Sigmoid colon (tissue), 7 donors: ENCODE results near the gene PGF. TPM values are rescaled to one million over a fixed set of nuclear protein-coding genes. Genes with fewer than 3 reads are reported as not detected.
"Not testable (repeated sequence)": the region's sequence is repeated elsewhere in the genome, so short reads cannot be mapped to it uniquely, and the experiment has no call there.

Experiments
- DNase-seq: peaks from one replicate; pipeline ENCODE4 v3.0.0-alpha.2; 2019
- H3K27ac ChIP-seq, 4 donors: fragments of 200-600 bp; sonication (generic); one replicate each; pipeline ENCODE4 v1.5.1; 2016 to 2019; ENCODE audit warnings: mild to moderate bottlenecking in 1 of 4
- H3K27me3 ChIP-seq, 3 donors: fragments of 200-600 bp; sonication (generic); one replicate each; pipeline ENCODE4 v1.5.1; 2019; ENCODE audit warnings: mild to moderate bottlenecking in 1 of 3
- H3K36me3 ChIP-seq, 4 donors: fragments of 200-600 bp; sonication (generic); one replicate each; pipeline ENCODE4 v1.5.1; 2016 to 2019
- H3K4me1 ChIP-seq, 4 donors: fragments of 200-600 bp; sonication (generic); one replicate each; pipeline ENCODE4 v1.5.1; 2017 to 2019
- H3K4me3 ChIP-seq, 4 donors: fragments of 200-600 bp; sonication (generic); one replicate each; pipeline ENCODE4 v1.5.1; 2017 to 2019; ENCODE audit warnings: mild to moderate bottlenecking in 2 of 4, moderate library complexity in 1 of 4
- H3K9me3 ChIP-seq, 4 donors: fragments of 200-600 bp in 3 of 4; sonication (generic) in 3 of 4; one replicate each; pipeline versions ENCODE4 v1.5.1 to v1.6.1; 2013 to 2019
- EP300 ChIP-seq, 4 donors: sonication (generic); formaldehyde crosslinking; IDR thresholded peaks; one replicate each; pipeline ENCODE4 v1.6.1; 2017; ENCODE audit warnings: antibody characterized with exemption in 4 of 4
- POLR2A ChIP-seq, 2 donors: fragments of 450-650 bp; IDR thresholded peaks; one replicate each; pipeline ENCODE4 v1.6.1; 2016; ENCODE audit warnings: antibody characterized with exemption in 2 of 2, mild to moderate bottlenecking in 2 of 2, moderate library complexity in 2 of 2
- POLR2AphosphoS5 ChIP-seq, 4 donors: sonication (generic); formaldehyde crosslinking; IDR thresholded peaks; one replicate each; pipeline ENCODE4 v1.6.1; 2017; ENCODE audit warnings: antibody characterized with exemption in 4 of 4
- WGBS, 2 donors: extraction: QIAGEN DNeasy Blood & Tissue Kit; methylation state at CpG; one replicate each; pipeline ENCODE4 v1.1.7; 2013; 5-methylcytosine and 5-hydroxymethylcytosine counted together
- intact Hi-C: fragments of 100-400 bp; cut with DNase I; formaldehyde crosslinking; loops from one replicate; pipeline ENCODE4 v1.15.1; 2023
- polyA plus RNA-seq, 3 donors: library from polyadenylated mRNA; stranded (reverse); fragments of 200-250 nt; gene quantifications; one replicate each; pipeline ENCODE4 v1.2.3, GENCODE V29; 2013
- total RNA-seq, 4 donors: library from RNA; depleted of rRNA; stranded (reverse); fragments of >200 nt; gene quantifications; one replicate each; pipeline ENCODE4 v1.1.0, GENCODE V29; 2016
- TF ChIP-seq, protein P1 (sequence below), 4 experiments: fragments of 450-650 bp in 3 of 4; fragments of 200-600 bp in 1 of 4; IDR thresholded peaks; one replicate each; pipeline ENCODE4 v1.5.1; 2016 to 2019; ENCODE audit warnings: antibody characterized with exemption in 4 of 4, mild to moderate bottlenecking in 3 of 4, moderate library complexity in 2 of 4
- donor health status: healthy with polysubstance abuse.
- donor health status: Bipolar disorder and iron deficiency.
- donor health status: healthy.

PGF gene
- total and polyA plus RNA-seq, 7 donors = 1.2 to 15.6 (median 6.3) TPM

DNA sequence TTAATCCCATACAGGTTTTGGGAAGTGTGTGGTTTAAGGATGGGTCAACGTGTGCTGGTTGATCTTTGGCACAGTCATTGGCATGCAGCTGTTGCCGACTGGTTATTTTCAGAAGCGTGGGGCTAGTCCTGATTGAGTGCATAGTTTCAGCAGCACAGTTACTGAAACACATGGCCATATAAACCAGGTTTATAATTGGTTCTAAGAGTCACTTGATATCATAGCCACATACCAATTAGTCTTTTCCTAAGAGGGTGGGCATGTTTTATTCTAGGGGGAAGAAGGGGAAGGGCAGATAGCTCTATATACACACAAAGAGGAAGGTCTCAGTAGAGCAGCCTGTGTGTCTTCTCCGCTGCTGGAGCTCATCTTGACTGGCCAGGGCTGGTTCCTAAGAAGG, 21.4 kb downstream of the PGF start:
- Histone ChIP-seq H3K9me3 (no peaks in the 10 kb centered on the region), H3K27me3 (peaks cover 0 to 4% (median 0%) of the 10 kb centered on the region in 3 donors), H3K4me1 (peaks cover 0 to 11% (median 1%) of the 10 kb centered on the region in 4 donors), H3K27ac (no peak overlapping the region), H3K36me3 (no peaks in the 10 kb centered on the region), H3K4me3 (no peak overlapping the region)
- WGBS, 2 donors = 32 to 45% methylated on average over 4 of the region's 4 CpGs
- intact Hi-C loops = no loop called here
- TF ChIP-seq POLR2AphosphoS5 (IDR thresholded peaks at IDR 0.05) (no peak), EP300 (IDR thresholded peaks at IDR 0.05) (no peak), POLR2A (IDR thresholded peaks at IDR 0.05) (no peak)
- DNase-seq = no peak

DNA sequence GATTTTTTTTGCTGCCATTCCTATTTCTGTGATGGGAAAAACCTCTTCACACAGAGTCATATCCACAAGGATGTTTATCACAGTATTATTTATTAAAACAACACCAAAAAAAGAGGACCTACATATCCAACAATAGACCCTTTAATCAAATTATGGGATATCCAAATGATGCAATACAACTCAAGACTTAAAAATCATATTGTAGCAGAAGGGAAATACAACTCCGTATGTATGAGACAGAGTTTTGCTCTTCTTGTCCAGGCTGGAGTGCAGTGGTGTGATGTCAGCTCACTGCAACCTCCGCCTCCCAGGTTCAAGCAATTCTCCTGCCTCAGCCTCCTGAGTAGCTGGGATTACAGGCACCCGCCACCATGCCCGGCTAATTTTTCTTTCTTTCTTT, 22.5 kb downstream of the PGF start:
- H3K4me3 ChIP-seq, H3K36me3 ChIP-seq, H3K27ac ChIP-seq, intact Hi-C loops, H3K4me1 ChIP-seq, DNase-seq, H3K27me3 ChIP-seq, H3K9me3 ChIP-seq: not testable (repeated sequence)
- 73 to 81% methylated on average over 4 of the region's 4 CpGs for WGBS, 2 donors

DNA sequence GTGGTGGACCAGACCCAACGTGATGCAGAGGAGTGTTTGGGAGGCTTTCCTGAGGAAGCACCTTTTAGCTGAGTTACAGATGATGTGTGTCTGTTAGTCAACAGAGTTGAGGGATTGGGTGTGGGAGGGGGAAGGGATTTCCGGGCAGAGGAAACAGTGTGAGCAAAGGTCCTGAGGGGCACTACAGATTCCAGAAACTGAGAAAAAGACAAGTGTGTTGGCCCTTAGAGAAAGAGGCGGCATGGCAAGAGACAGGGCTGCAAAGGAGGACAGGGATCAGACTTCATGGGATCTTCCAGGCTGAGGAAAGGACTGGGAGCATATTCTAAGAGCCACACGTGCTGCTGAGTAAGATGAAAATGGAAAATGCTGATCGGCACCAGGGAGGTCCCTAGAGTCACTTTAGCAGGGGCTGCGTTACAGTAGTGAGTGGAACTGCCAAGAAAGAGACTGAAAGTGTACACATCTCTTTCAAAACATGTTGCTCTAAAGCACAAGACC, 22.9 kb downstream of the PGF start:
- WGBS, 2 donors = 31 to 44% methylated on average over 6 of the region's 6 CpGs
- intact Hi-C loops = no loop called here
- no peak for DNase-seq
- TF ChIP-seq, protein P1, sequence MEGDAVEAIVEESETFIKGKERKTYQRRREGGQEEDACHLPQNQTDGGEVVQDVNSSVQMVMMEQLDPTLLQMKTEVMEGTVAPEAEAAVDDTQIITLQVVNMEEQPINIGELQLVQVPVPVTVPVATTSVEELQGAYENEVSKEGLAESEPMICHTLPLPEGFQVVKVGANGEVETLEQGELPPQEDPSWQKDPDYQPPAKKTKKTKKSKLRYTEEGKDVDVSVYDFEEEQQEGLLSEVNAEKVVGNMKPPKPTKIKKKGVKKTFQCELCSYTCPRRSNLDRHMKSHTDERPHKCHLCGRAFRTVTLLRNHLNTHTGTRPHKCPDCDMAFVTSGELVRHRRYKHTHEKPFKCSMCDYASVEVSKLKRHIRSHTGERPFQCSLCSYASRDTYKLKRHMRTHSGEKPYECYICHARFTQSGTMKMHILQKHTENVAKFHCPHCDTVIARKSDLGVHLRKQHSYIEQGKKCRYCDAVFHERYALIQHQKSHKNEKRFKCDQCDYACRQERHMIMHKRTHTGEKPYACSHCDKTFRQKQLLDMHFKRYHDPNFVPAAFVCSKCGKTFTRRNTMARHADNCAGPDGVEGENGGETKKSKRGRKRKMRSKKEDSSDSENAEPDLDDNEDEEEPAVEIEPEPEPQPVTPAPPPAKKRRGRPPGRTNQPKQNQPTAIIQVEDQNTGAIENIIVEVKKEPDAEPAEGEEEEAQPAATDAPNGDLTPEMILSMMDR (IDR thresholded peaks at IDR 0.05) = no peak
- peak in 1 of 4 donors; percentile 3 for TF ChIP-seq POLR2AphosphoS5 (IDR thresholded peaks at IDR 0.05)
- H3K27me3 ChIP-seq = peaks cover 0 to 4% (median 0%) of the 10 kb centered on the region in 3 donors
- H3K4me3 ChIP-seq = no peak overlapping the region
- peak overlapping the region in 1 of 4 donors; percentile 14 for H3K27ac ChIP-seq
- peaks cover 0 to 9% (median 0%) of the 10 kb centered on the region in 4 donors for H3K4me1 ChIP-seq
- no peaks in the 10 kb centered on the region for H3K9me3 ChIP-seq
- H3K36me3 ChIP-seq = no peaks in the 10 kb centered on the region

DNA sequence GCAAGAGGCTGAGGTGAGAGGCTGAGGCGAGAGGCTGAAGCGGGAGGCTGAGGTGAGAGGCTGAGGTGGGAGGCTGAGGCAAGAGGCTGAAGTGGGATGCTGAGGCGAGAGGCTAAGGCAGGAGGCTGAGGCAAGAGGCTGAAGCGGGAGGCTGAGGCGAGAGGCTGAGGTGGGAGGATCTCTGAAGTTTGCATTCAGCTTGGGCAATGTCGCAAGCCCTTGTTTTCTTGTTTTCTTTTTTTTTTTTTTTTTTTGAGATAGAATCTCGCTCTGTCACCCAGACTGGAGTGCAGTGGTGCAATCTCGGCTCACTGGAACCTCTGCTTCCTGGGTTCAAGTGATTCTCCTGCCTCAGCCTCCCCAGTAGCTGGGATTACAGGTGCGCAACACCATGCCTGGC, 23.7 kb downstream of the PGF start:
- H3K36me3 ChIP-seq, H3K9me3 ChIP-seq, H3K27me3 ChIP-seq, H3K4me1 ChIP-seq, H3K27ac ChIP-seq, DNase-seq, intact Hi-C loops, H3K4me3 ChIP-seq: not testable (repeated sequence)
- WGBS, 2 donors = 85 to 89% methylated on average over 9 of the region's 9 CpGs

DNA sequence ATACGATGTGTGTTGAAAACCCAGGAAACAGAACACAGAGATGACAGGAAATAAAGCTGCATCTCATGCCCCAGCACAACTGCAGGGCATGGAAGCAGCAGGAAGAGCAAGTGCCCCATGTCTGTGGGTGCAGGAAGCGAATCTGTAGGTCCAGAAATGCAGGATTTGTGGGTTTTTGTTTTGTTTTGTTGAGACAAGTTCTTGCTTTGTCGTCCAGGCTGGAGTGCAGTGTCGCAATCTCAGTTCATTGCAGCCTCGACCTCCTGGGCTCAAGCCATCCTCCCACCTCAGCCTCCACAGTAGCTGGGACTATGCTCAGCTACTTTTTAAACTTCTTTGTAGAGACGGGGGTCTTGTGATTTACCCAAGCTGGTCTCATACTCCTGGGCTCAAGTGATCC, 26.2 kb downstream of the PGF start:
- no peak overlapping the region for H3K27ac ChIP-seq
- no peak overlapping the region for H3K4me3 ChIP-seq
- H3K9me3 ChIP-seq = no peaks in the 10 kb centered on the region
- DNase-seq = no peak
- H3K36me3 ChIP-seq = no peaks in the 10 kb centered on the region
- peaks cover 0 to 4% (median 0%) of the 10 kb centered on the region in 3 donors for H3K27me3 ChIP-seq
- TF ChIP-seq POLR2AphosphoS5 (IDR thresholded peaks at IDR 0.05) (no peak), POLR2A (IDR thresholded peaks at IDR 0.05) (no peak), EP300 (IDR thresholded peaks at IDR 0.05) (no peak)
- TF ChIP-seq, protein P1 (IDR thresholded peaks at IDR 0.05) = no peak
- peaks cover 0 to 4% (median 0%) of the 10 kb centered on the region in 4 donors for H3K4me1 ChIP-seq
- 71 to 73% methylated on average over 6 of the region's 6 CpGs for WGBS, 2 donors
- intact Hi-C loops = no loop called here

DNA sequence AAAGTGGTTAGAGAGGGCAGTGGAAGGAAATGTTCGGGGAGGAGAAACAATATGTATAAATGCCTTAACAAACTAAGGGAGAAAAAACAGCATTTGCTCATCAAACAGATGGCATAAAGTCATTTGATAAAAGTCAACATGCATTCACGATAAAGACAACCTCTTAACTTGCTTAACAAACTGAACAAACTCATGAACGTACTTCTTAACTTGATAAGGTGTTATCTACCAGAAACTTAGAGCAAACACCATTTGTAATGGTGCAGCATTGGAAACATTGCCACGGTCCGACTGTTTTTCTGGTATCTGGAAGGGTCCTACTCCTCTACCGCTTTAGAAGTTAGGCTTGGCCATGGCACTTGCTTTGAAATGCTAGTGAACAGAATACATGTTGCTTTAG, 28.2 kb downstream of the PGF start:
- 47 to 78% methylated on average over 6 of the region's 6 CpGs for WGBS, 2 donors
- no peak overlapping the region for H3K27ac ChIP-seq
- H3K27me3 ChIP-seq = no peaks in the 10 kb centered on the region
- peaks cover 0 to 17% (median 9%) of the 10 kb centered on the region in 4 donors for H3K4me1 ChIP-seq
- no peaks in the 10 kb centered on the region for H3K9me3 ChIP-seq
- TF ChIP-seq POLR2AphosphoS5 (IDR thresholded peaks at IDR 0.05) = no peak
- TF ChIP-seq, protein P1 (IDR thresholded peaks at IDR 0.05) = no peak
- no peak for TF ChIP-seq EP300 (IDR thresholded peaks at IDR 0.05)
- TF ChIP-seq POLR2A (IDR thresholded peaks at IDR 0.05) = no peak
- DNase-seq = no peak
- H3K36me3 ChIP-seq = no peaks in the 10 kb centered on the region
- no peak overlapping the region for H3K4me3 ChIP-seq
- intact Hi-C loops = no loop called here
